Amniotic epithelial cell (primary cell): ENCODE measurements around the gene PRR29.

Experiments
- DNase-seq: peaks from one replicate; pipeline ENCODE4 v3.0.0-alpha.2; 2010; ENCODE audit warnings: low read depth

Gene PRR29

GRCh38 chr17:63998050-63998720, at the start of gene PRR29:
PRR29 (plus strand) TSS chr17:63998351; CDS start chr17:63998365, 14 bp downstream.
- DNase-seq = peak; percentile 37

GRCh38 chr17:63948521-63948920, 49.6 kb upstream of the PRR29 start:
- no peak for DNase-seq

- no peak for DNase-seq
Observed at GRCh38 chr17:63949576-63950250, 48.4 kb upstream of the PRR29 start.

- no peak for DNase-seq
Observed at GRCh38 chr17:63950940-63951907, 46.9 kb upstream of the PRR29 start.

- no peak for DNase-seq
Observed at GRCh38 chr17:63954402-63955063, 43.6 kb upstream of the PRR29 start.

GRCh38 chr17:63955232-63955631, 42.9 kb upstream of the PRR29 start:
- no peak for DNase-seq

- DNase-seq = no peak
Observed at GRCh38 chr17:63955791-63956190, 42.4 kb upstream of the PRR29 start.

GRCh38 chr17:63956296-63956920, 41.7 kb upstream of the PRR29 start:
- peak; percentile 90 for DNase-seq

GRCh38 chr17:63960006-63960405, 38.1 kb upstream of the PRR29 start:
- no peak for DNase-seq

GRCh38 chr17:63960430-63960829, 37.7 kb upstream of the PRR29 start:
- no peak for DNase-seq

- DNase-seq = peak; percentile 75
Observed at GRCh38 chr17:63961355-63962212, 36.6 kb upstream of the PRR29 start.

- DNase-seq = no peak
Observed at GRCh38 chr17:63962298-63962744, 35.8 kb upstream of the PRR29 start.

GRCh38 chr17:63963123-63963522, 35.0 kb upstream of the PRR29 start:
- no peak for DNase-seq

GRCh38 chr17:63966646-63967264, 31.4 kb upstream of the PRR29 start:
- no peak for DNase-seq

- DNase-seq = no peak
Observed at GRCh38 chr17:63967953-63968352, 30.2 kb upstream of the PRR29 start.

- DNase-seq = no peak
Observed at GRCh38 chr17:63969278-63969677, 28.9 kb upstream of the PRR29 start.

GRCh38 chr17:63972796-63973195, 25.4 kb upstream of the PRR29 start, which contains the start of gene SCN4A:
SCN4A (minus strand) TSS chr17:63972918; CDS start chr17:63972841, 77 bp downstream.
- DNase-seq = no peak

- no peak for DNase-seq
Observed at GRCh38 chr17:63973247-63973646, 24.9 kb upstream of the PRR29 start.

GRCh38 chr17:63973930-63974593, 24.1 kb upstream of the PRR29 start:
- DNase-seq = no peak
